DND-41 (cell line): ENCODE data around the gene PRSS16.

Experiments
- ATAC-seq: fragments of 200-7000 bp; cut with Tn5 transposase; 3 replicates; pipeline ENCODE4 v1.9.1; 2021; ENCODE audit warnings: low read depth; ENCODE audit not compliant: insufficient read depth
- DNase-seq: peaks from one replicate; pipeline ENCODE4 v3.0.0-alpha.2; 2020
- H2AFZ ChIP-seq: 2 replicates; pipeline ENCODE4 v1.6.0; 2012; ENCODE audit warnings: low read depth, low read length
- H3K27ac ChIP-seq: 2 replicates; pipeline ENCODE4 v1.5.1; 2012; ENCODE audit warnings: low read length, inconsistent platforms
- H3K27me3 ChIP-seq: fragments of 200-600 bp; sonication (generic); 2 replicates; pipeline ENCODE4 v1.6.0; 2012; ENCODE audit warnings: low read length, mild to moderate bottlenecking, inconsistent platforms; ENCODE audit not compliant: insufficient read depth, poor library complexity
- H3K36me3 ChIP-seq: 2 replicates; pipeline ENCODE4 v1.5.1; 2012; ENCODE audit warnings: low read length, inconsistent platforms; ENCODE audit not compliant: insufficient read depth
- H3K4me1 ChIP-seq: 2 replicates; pipeline ENCODE4 v1.5.1; 2012; ENCODE audit warnings: mild to moderate bottlenecking, low read length; ENCODE audit not compliant: insufficient read depth
- H3K4me2 ChIP-seq: 2 replicates; pipeline ENCODE4 v1.6.0; 2012; ENCODE audit warnings: mild to moderate bottlenecking, moderate library complexity, low read length, inconsistent platforms; ENCODE audit not compliant: insufficient read depth
- H3K4me3 ChIP-seq, 2 experiments: fragments of 200-600 bp in 1 of 2; shearing (Covaris generic) in 1 of 2; 2 replicates each; pipeline ENCODE4 v1.5.1; 2012 to 2016; ENCODE audit warnings: inconsistent platforms in 2 of 2, low read length in 2 of 2, mild to moderate bottlenecking in 2 of 2, low read depth in 1 of 2, moderate library complexity in 1 of 2
- H3K79me2 ChIP-seq: 2 replicates; pipeline ENCODE4 v1.6.0; 2012; ENCODE audit warnings: low read length, inconsistent platforms; ENCODE audit not compliant: insufficient read depth
- H3K9ac ChIP-seq: 2 replicates; pipeline ENCODE4 v1.6.0; 2012; ENCODE audit warnings: low read depth, mild to moderate bottlenecking, inconsistent platforms, low read length, moderate library complexity
- H3K9me3 ChIP-seq: 2 replicates; pipeline ENCODE4 v1.5.1; 2012; ENCODE audit warnings: low read length, moderate library complexity, mild to moderate bottlenecking, inconsistent platforms; ENCODE audit not compliant: insufficient read depth, severe bottlenecking
- H4K20me1 ChIP-seq: 2 replicates; pipeline ENCODE4 v1.6.0; 2012; ENCODE audit warnings: low read length; ENCODE audit not compliant: insufficient read depth
- CTCF ChIP-seq: IDR thresholded peaks from 2 replicates; pipeline ENCODE4 v1.5.1; 2012; ENCODE audit warnings: borderline replicate concordance, low read length, moderate library complexity, mild to moderate bottlenecking; ENCODE audit not compliant: poor library complexity, severe bottlenecking; ENCODE audit errors: extremely low read depth
- EZH2 ChIP-seq: IDR thresholded peaks from 3 replicates; pipeline ENCODE4 v1.6.1; 2012; ENCODE audit warnings: borderline replicate concordance, low read depth, mild to moderate bottlenecking, moderate library complexity, low read length, inconsistent platforms; ENCODE audit not compliant: severe bottlenecking

PRSS16 gene

DNA sequence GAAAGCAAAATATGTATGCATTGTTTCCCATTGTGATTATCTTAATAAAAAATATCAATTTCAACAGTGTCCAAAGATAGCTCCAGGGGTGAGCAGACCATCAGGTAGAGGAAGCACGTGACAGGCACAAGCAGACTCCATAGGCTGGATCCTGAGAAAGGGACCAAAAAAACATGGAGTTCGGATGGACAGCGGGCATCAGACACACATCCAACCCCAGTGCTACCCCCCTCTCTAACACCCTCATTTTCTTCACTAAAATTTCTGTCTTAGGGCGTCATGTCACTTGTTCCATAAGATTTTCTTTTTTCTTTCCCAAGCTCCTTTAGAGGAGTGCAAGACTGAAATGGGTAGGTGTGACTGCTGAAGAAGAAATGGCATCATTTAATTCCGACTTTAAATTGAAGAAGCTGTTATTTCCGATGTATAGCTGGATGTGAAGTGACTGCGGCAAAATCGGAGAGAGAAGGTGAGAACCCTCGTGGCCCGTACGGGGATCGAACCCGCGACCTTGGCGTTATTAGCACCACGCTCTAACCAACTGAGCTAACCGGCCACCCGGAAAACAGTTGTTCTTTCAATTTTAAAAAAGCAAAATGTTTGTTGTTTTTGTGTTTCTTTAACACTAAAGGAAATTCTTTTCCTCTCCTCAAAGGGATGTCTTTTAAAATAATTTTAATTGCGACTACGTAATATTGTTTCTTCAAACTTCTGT lies 10.3 kb upstream of the PRSS16 start:
- Histone ChIP-seq H3K27me3 (no peaks in the 10 kb centered on the region), H3K36me3 (no peaks in the 10 kb centered on the region), H3K4me1 (no peaks in the 10 kb centered on the region), H3K27ac (no peak overlapping the region), H4K20me1 (no peaks in the 10 kb centered on the region), H3K9ac (no peak overlapping the region), H2AFZ (no peak overlapping the region), H3K4me2 (no peak overlapping the region), H3K79me2 (no peaks in the 10 kb centered on the region), H3K9me3 (no peaks in the 10 kb centered on the region), H3K4me3 (no peak overlapping the region)
- TF ChIP-seq EZH2 (no peak), CTCF (no peak)
- ATAC-seq (no peak), DNase-seq (no peak)

DNA sequence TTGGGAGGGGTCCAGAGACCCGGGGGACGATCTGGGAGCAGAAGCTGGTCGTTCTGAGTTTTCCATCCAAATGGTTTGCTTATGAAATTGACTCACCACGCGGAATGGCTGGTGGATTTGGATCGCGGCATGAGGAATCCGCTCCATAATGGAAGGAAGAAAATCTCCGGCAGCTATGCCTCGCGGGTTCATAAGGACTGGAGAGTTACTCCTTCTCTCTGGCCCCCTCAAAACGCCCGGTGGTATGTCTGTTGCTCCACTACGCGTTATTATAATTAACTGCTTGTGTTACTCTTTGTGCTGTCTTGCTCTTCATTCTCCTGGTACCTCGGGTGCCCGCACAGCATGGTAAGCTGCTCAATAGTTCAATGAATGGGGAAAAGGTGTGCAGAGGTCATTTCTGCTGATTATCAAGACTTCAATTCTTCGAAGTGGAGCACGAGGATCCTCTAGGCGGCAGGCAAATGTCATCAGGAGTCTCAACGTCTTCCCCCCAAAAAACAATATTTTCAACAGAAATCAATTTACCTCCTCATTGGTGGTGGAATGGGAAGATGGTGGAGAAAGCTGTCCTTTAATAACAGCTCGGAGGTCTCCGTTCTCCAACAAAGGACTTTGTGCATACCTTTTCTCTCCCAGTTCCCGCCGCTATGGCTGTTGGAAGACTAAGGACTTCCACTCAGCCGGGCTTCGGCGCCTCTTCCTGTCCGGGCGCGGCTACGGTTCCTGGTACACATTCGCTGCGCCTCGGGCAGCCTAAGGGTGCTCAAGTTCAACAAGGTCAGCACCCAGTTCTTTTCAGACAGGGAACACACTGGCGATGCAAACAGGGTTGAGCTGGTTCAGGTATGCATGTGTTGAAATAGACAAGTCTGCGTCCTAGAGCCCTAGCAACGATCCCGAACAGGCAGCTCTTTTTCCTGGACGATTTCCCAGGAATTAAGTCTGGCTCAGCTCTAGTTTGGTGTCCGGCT lies 9.2 kb upstream of the PRSS16 start:
- H3K4me1 ChIP-seq: no peaks in the 10 kb centered on the region
- no peaks in the 10 kb centered on the region for H3K79me2 ChIP-seq
- no peak for DNase-seq
- no peak overlapping the region for H3K4me2 ChIP-seq
- no peaks in the 10 kb centered on the region for H3K9me3 ChIP-seq
- H3K27ac ChIP-seq: no peak overlapping the region
- TF ChIP-seq CTCF (no peak), EZH2 (no peak)
- ATAC-seq: no peak
- no peaks in the 10 kb centered on the region for H3K27me3 ChIP-seq
- no peak overlapping the region for H3K9ac ChIP-seq
- no peak overlapping the region for H2AFZ ChIP-seq
- H4K20me1 ChIP-seq: no peaks in the 10 kb centered on the region
- no peaks in the 10 kb centered on the region for H3K36me3 ChIP-seq
- no peak overlapping the region for H3K4me3 ChIP-seq

- H4K20me1 ChIP-seq: no peaks in the 10 kb centered on the region
- H3K4me2 ChIP-seq: no peak overlapping the region
- no peaks in the 10 kb centered on the region for H3K27me3 ChIP-seq
- no peak overlapping the region for H3K27ac ChIP-seq
- H3K36me3 ChIP-seq: no peaks in the 10 kb centered on the region
- H2AFZ ChIP-seq: no peak overlapping the region
- H3K4me1 ChIP-seq: no peaks in the 10 kb centered on the region
- H3K9me3 ChIP-seq: no peaks in the 10 kb centered on the region
- H3K4me3 ChIP-seq: no peak overlapping the region
- no peaks in the 10 kb centered on the region for H3K79me2 ChIP-seq
- DNase-seq (no peak), ATAC-seq (no peak)
- no peak overlapping the region for H3K9ac ChIP-seq
- TF ChIP-seq EZH2: no peak
- no peak for TF ChIP-seq CTCF
Observed at GRCh38 chr6:27239258-27239657, 8.2 kb upstream of the PRSS16 start.
